SIG-M5 treated with dmso at 0.1 percent for 504 hours (cell line): ENCODE data around the gene IMMP2L.

Source experiments
- DNase-seq: peaks from one replicate; lab custom pipeline; 2025; ENCODE audit not compliant: unreplicated experiment; lab: John Stamatoyannopoulos, UW

Gene IMMP2L

DNA sequence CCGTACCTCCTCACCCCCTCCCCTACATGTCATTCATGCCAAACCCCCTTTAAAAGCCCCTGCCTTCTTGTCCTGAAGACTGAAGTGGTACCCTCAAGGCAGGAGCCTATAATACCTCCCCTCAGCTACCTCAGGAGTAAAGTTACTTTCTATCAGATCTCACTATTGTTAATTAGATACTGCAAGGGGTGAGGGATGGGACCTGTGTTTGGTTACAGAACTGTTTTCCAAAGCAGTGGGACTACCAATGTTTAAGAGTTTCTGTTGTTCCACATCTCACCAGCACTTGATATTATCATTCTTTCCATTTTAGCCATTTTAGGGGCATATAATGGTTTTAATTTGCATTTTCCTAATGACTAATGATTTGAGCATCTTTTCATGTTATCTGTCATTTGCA, 668.2 kb downstream of the IMMP2L start:
- DNase-seq = no peak

DNA sequence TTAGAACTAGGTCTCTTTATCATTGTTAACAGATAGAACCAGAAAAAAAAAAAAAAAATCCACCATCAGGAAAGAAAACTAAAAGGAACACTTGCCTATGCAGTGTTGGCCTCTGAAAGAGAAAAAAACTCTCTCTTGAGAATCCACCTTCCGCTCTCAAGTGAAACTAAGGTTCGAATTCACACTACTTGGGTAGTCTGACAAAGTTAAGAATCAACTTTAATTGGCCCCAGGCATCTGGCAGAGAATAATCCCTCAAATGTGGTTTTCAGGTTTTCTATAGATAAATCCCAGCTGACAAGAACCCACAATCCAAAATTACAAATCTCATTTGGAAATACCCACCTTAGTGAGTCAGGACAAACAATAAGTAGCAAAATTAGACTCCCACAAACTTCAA, 671.1 kb downstream of the IMMP2L start:
- no peak for DNase-seq

DNA sequence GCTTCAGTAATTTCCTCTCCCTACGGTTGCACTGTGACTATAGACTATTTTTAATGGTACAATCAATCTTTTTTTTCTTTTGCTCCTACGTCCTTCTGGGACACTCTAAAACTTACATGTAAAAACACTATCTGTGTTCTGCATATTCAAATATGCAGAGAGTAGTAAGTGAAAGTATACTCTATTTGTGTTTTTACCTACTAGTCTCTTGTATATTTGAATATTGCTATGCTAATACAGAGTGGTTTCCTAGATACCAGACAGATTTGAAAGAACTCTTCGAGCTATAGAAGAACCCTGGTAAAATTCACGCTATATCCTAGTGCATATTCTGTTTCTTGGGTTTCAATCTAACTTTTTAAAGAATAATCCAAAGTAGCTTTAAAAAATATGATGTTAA, 672.2 kb downstream of the IMMP2L start:
- no peak for DNase-seq

- no peak for DNase-seq
Observed at GRCh38 chr7:110889335-110889734, 673.0 kb downstream of the IMMP2L start.

DNA sequence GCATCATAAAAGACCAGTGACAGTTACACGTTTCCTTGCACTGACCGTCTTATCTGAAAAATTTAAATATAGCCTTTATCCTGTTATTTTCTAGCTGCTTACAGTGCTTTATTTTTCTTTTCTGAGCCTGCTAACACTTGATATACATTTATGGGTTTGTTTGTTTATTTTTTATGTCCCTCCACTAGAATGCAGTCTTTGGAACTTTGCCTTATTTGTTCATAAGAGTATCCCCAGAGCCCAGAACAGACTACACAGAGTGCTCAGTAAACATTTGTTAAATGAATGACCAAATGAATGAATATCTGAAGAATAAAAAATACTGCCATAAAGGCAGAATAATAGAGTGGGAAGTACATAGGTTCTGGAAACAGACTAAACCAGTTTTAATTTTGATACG, 673.7 kb downstream of the IMMP2L start:
- DNase-seq = no peak

GRCh38 chr7:110885474-110885873, 676.8 kb downstream of the IMMP2L start:
- no peak for DNase-seq

DNA sequence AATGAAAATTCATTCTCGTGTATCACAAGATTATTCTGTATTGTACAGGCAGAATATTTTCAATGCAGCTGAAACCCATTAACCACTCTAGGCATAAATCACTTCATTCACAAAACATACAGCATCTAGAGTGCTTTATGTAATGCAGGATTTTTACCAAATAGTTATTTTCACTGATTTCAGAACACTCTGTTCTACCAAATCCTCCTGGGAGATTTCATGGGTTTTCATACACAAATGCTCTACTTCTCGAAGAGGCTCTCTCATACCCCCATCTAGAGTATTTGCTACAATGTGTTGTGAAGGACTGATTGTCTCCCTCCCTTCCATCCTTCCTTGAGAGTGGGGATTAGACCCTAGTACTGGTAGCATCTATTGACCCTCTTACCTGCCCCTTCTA, 680.6 kb downstream of the IMMP2L start:
- no peak for DNase-seq

GRCh38 chr7:110880971-110881370, 681.3 kb downstream of the IMMP2L start:
- no peak for DNase-seq

DNA sequence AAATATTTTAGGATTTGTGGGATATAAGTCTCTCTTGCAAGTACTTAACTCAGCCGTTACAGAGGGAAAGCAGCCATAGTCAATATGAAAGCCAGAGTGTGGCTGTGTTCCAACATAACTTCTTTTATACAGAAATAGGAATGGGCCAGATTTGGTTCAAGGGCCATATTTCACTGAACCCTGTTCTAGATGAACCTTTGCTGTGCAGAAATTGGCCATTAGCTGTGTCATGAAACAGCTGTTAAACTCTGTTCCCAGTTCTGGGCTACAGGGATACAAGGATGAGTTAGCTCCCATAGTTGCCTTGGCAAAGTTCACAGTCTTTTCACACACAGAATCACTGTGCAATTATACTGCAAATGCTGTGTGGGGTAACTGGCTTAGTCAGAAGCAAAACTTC, 685.3 kb downstream of the IMMP2L start:
- DNase-seq = no peak

GRCh38 chr7:110875346-110875745, 686.9 kb downstream of the IMMP2L start:
- DNase-seq = no peak

- no peak for DNase-seq
Observed at GRCh38 chr7:110871856-110872255, 690.4 kb downstream of the IMMP2L start.

GRCh38 chr7:110870926-110871325, 691.4 kb downstream of the IMMP2L start:
- no peak for DNase-seq

GRCh38 chr7:110868458-110868857, 693.8 kb downstream of the IMMP2L start:
- no peak for DNase-seq

DNA sequence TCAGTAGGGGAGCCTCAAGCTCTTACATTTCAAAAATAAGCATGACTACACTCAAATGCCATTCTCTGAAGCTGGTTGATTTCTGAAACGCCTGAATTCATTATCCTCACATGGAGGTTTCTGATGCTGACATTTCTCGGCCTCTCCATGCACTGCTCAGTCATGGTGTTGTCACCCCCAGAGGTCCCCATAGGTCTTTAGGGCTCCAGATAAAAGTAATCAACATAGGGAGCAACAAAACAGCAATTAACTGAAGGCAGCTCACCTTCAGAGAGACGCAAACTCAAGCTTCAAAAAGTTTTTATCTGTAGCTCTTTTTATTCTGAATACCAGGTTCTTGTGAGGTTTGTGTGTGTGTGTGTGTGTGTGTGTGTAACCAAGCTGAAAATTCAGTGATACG, 694.5 kb downstream of the IMMP2L start:
- DNase-seq = no peak

- DNase-seq = no peak
Observed at GRCh38 chr7:110863258-110863657, 699.0 kb downstream of the IMMP2L start.

DNA sequence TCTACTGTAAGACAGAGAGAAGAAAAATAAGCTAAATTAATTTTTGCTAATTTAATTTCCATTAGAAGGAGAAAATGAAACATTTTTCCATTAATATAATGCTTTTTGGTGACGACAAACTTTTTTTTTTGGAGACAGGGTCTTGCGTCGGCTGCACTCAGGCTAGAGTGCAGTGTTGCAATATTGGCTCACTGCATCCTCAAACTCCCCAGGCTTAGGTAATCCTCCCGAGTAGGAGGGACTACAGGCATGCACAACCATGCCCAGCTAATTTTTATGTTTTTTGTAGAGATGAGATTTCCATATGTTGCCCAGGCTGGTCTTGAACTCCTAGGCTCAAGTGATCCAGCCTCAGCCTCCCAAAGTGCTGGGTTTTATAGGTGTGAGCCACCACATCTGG, 701.1 kb downstream of the IMMP2L start:
- DNase-seq = peak; percentile 40

GRCh38 chr7:110857106-110857505, 705.2 kb downstream of the IMMP2L start:
- DNase-seq = no peak

GRCh38 chr7:110856704-110857103, 705.6 kb downstream of the IMMP2L start:
- no peak for DNase-seq

- DNase-seq = no peak
Observed at GRCh38 chr7:110854651-110855050, 707.6 kb downstream of the IMMP2L start.

- no peak for DNase-seq
Observed at GRCh38 chr7:110854166-110854565, 708.1 kb downstream of the IMMP2L start.

- no peak for DNase-seq
Observed at GRCh38 chr7:110853263-110853662, 709.0 kb downstream of the IMMP2L start.

DNA sequence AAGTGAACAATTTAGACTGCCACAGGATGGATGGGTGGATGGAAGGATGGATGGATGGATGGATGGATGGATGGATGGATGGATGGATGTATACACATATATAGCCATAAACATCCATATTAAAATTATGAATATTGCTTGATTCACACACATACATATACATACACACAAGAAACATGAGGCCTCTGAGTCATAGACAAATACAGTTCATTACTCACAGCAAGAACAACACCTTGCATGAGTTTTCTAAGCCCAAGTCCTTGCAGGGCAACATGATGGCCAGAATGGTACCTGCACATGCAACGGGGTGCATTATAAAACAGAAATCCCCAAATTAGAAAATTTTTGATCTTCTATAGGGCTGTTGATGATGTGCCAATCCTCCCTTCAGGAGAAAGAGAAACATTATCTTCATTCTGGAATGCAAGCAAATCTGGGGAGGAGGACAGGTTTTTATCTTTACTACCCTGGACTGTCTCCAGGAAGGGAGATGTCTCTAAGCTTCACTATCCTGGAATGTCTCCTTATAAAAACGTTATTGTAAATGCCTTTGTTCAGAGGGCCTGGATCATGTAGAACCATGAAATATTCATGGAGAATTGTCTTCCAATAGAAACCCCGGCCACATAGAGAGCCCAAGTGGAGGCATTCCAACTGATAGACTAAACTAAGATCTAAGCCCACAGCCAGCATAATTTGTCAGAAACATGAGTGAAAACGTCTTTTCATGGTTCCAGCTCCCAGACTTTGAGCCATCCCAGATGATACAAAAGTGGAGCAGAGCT, 709.9 kb downstream of the IMMP2L start:
- DNase-seq = no peak

DNA sequence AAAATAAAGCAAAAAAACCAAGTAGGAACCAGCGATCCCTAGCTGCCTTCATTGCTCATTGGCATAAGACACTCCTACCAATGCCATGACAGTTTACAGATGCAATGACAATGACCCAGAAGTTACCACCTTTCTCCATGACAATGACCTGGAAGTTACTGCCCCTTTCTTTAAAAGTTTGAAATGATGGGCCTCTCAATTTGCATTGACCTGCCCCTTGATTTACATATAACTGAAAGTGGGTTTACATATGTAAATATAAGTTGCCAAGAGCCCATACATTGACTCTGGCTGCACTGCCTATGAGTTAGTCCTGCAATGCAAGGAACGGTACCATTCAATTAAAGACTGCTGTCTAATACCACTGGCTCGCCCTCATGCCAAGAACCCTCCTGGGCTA, 712.1 kb downstream of the IMMP2L start:
- DNase-seq = no peak
